Measurements from ENCODE around the gene TNC. TPM values are rescaled to one million over a fixed set of nuclear protein-coding genes. Genes with fewer than 3 reads are reported as not detected.

The TNC gene
- total and polyA plus RNA-seq, 11 donors: 0.53 to 98.7 (median 6.9) TPM

DNA sequence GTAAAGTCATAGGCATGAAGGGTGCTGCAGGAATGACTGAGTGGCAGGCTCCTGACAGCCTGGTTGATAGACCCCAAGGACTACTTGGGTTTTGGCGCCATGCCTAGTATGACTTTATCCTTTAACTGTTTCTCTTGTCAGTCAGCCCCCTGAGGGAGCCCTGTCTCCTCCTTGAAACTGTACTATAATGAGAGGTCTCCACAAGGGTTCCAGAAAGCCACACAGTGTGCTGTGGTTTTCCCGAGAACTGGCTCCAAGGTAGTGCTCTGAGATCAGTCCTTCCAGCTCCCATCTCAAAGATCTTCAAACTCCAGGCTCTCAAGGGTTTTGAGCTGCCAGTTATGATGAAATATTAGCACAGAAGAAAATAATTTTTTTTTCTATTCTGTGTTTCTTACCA lies 26.7 kb upstream of the TNC start:
- H3K4me1 ChIP-seq: no peaks in the 10 kb centered on the region
- intact Hi-C loops (cut with DNase I): no loop called here
- ATAC-seq: peak in 2 of 4 donors; percentile 60 to 62
- WGBS, 4 donors: 47 to 53% (median 51%) methylated on average over 2 of the region's 2 CpGs
- no peak for DNase-seq
- no peaks in the 10 kb centered on the region for H3K9me3 ChIP-seq
- no peak for TF ChIP-seq POLR2A (IDR thresholded peaks at IDR 0.05)
- TF ChIP-seq, protein P1, sequence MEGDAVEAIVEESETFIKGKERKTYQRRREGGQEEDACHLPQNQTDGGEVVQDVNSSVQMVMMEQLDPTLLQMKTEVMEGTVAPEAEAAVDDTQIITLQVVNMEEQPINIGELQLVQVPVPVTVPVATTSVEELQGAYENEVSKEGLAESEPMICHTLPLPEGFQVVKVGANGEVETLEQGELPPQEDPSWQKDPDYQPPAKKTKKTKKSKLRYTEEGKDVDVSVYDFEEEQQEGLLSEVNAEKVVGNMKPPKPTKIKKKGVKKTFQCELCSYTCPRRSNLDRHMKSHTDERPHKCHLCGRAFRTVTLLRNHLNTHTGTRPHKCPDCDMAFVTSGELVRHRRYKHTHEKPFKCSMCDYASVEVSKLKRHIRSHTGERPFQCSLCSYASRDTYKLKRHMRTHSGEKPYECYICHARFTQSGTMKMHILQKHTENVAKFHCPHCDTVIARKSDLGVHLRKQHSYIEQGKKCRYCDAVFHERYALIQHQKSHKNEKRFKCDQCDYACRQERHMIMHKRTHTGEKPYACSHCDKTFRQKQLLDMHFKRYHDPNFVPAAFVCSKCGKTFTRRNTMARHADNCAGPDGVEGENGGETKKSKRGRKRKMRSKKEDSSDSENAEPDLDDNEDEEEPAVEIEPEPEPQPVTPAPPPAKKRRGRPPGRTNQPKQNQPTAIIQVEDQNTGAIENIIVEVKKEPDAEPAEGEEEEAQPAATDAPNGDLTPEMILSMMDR (IDR thresholded peaks at IDR 0.05): no peak
- H3K27me3 ChIP-seq: no peaks in the 10 kb centered on the region
- no peak overlapping the region for H3K4me3 ChIP-seq
- peak overlapping the region in 1 of 12 donors; percentile 81 for H3K27ac ChIP-seq
- H3K36me3 ChIP-seq: no peaks in the 10 kb centered on the region

DNA sequence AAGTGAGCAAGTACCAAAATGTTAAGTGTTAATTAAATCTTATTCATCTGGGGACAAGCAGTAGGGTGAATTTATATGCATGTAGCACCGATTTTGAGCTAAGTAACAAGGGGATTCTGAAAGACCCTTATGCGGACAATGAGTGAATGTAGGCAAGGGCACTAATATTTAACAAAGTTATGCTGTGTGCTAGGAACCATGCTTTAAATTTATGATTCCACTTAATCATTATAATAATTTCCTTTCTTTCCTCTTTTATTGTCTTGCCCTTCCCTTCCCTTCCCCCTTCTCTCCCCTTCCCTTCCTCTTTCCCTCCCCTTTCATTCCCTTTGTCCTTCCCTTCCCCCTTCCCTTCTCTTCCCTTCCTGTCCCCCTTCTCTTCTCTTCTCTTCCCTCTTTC lies 25.7 kb upstream of the TNC start:
- intact Hi-C loops (cut with DNase I): no loop called here
- TF ChIP-seq, protein P1 (IDR thresholded peaks at IDR 0.05): no peak
- TF ChIP-seq POLR2A (IDR thresholded peaks at IDR 0.05): no peak
- Histone ChIP-seq H3K27ac (no peak overlapping the region), H3K9me3 (no peaks in the 10 kb centered on the region), H3K4me1 (no peaks in the 10 kb centered on the region), H3K27me3 (no peaks in the 10 kb centered on the region), H3K4me3 (no peak overlapping the region), H3K36me3 (no peaks in the 10 kb centered on the region)
- WGBS, 4 donors: 32 to 74% (median 50%) methylated on average over 2 of the region's 2 CpGs
- no peak for DNase-seq
- no peak for ATAC-seq

DNA sequence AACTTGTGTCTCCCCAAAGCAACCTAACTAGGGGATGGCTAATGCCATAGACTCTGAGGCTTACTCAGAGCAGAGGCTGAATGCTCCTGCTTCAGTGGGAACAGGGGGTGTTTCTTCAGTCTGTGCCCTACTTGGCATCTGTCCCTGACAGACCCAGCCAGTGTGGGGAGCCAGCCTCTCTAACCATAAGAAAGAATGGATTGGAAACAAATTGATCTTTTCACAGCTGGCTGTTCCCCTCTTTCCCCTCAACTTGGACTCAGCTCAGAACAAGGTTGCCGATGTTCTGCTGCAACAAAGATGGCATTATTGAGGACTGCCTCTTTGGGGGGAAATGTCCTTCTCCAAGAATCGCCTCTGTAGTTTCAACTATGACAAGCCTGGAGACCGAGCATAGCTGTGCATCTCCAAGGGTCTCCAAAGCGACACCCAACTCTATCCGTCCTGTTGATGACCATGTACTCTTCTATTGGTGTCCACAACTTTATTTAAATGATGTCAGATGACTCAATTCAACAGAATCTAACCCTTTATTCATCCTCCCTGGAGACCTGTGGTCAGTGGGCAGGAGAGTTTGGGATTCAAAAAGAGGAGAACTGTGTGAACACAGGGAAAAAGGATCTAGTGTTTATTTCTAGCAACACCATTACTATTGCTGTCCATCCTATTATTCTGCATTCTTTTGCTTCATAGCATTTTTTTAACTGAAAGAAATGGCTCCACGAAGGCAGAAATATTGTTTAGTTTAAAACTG lies 24.7 kb upstream of the TNC start:
- Histone ChIP-seq H3K27ac (no peak overlapping the region), H3K27me3 (no peaks in the 10 kb centered on the region), H3K9me3 (no peaks in the 10 kb centered on the region), H3K36me3 (no peaks in the 10 kb centered on the region), H3K4me3 (no peak overlapping the region), H3K4me1 (no peaks in the 10 kb centered on the region)
- ATAC-seq (no peak), DNase-seq (no peak)
- intact Hi-C loops (cut with DNase I): no loop called here
- 79 to 90% (median 85%) methylated on average over 6 of the region's 6 CpGs for WGBS, 4 donors
- no peak for TF ChIP-seq POLR2A (IDR thresholded peaks at IDR 0.05)
- TF ChIP-seq, protein P1 (IDR thresholded peaks at IDR 0.05): no peak

DNA sequence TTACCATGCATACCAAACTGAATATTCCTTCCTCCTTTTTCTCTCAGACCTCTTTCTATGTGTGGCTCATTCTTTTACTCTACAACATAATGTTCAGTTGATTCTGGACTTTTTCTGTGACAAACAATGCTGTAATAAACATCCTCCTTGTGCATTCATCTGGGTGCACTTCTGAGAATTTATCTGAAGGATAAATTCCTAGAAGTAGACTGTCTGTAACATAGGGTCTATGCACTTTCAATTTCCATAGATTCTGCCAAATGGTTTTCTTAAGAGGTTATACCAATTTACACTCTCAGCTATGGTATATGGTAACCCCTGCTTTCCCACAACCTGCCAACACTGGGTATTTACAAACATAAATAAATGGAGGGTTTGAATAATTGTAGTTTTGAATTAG lies 24.1 kb upstream of the TNC start:
- TF ChIP-seq, protein P1 (IDR thresholded peaks at IDR 0.05): no peak
- no peak for TF ChIP-seq POLR2A (IDR thresholded peaks at IDR 0.05)
- H3K4me1 ChIP-seq: no peaks in the 10 kb centered on the region
- intact Hi-C loops (cut with DNase I): no loop called here
- H3K36me3 ChIP-seq: no peaks in the 10 kb centered on the region
- no peaks in the 10 kb centered on the region for H3K27me3 ChIP-seq
- no peak overlapping the region for H3K27ac ChIP-seq
- DNase-seq (no peak), ATAC-seq (no peak)
- H3K4me3 ChIP-seq: no peak overlapping the region
- no peaks in the 10 kb centered on the region for H3K9me3 ChIP-seq

Data from heart left ventricle (tissue), 16 donors.